Activated CD8-positive, alpha-beta T cell treated with anti-CD3 and anti-CD28 coated beads for 36 hours (primary cell): ENCODE results near the gene FAM217A. TPM values are rescaled to one million over a fixed set of nuclear protein-coding genes. Genes with fewer than 3 reads are reported as not detected.

ENCODE experiments used
- ATAC-seq: fragments of 200-7000 bp; cut with Tn5 transposase; one replicate; pipeline ENCODE4 v1.10.0; 2021; ENCODE audit warnings: mild to moderate bottlenecking, moderate library complexity
- CTCF ChIA-PET: fragments of 350-600 bp; sonication (Branson Sonifier 250); formaldehyde crosslinking; loops from one replicate; lab custom pipeline; 2021; ENCODE audit warnings: antibody characterized with exemption; lab: Charles Lee
- POLR2A ChIA-PET: fragments of 350-600 bp; sonication (Branson Sonifier 250); formaldehyde crosslinking; loops from one replicate; lab custom pipeline; 2021; ENCODE audit warnings: antibody characterized with exemption; lab: Charles Lee
- DNase-seq: peaks from one replicate; pipeline ENCODE4 v3.0.0-alpha.2; 2020
- H3K27ac Mint-ChIP-seq: one replicate; pipeline ENCODE4 v1.8.0; 2021; ENCODE audit warnings: mild to moderate bottlenecking, mixed read lengths
- H3K27me3 Mint-ChIP-seq: one replicate; pipeline ENCODE4 v1.8.0; 2021; ENCODE audit warnings: mixed read lengths
- H3K36me3 Mint-ChIP-seq: one replicate; pipeline ENCODE4 v1.8.0; 2021; ENCODE audit warnings: low read depth, mixed read lengths
- H3K4me1 Mint-ChIP-seq: one replicate; pipeline ENCODE4 v1.8.0; 2021; ENCODE audit warnings: low read depth, mixed read lengths
- H3K4me3 Mint-ChIP-seq: one replicate; pipeline ENCODE4 v1.8.0; 2021; ENCODE audit warnings: mild to moderate bottlenecking, moderate library complexity, mixed read lengths
- H3K9me3 Mint-ChIP-seq: one replicate; pipeline ENCODE4 v1.8.0; 2021; ENCODE audit warnings: mixed read lengths
- CTCF ChIP-seq: fragments of 200-600 bp; IDR thresholded peaks from one replicate; pipeline ENCODE4 v1.8.0; 2022; ENCODE audit warnings: antibody characterized with exemption, mild to moderate bottlenecking
- intact Hi-C: fragments of 100-400 bp; cut with micrococcal nuclease; formaldehyde crosslinking; loops from one replicate; pipeline ENCODE4 v1.10.0; 2022
- total RNA-seq, 2 experiments: library from RNA; stranded (reverse); gene quantifications; one replicate each; pipeline ENCODE4 v1.2.3, GENCODE V29; 2021

Gene FAM217A
- total RNA-seq, 2 experiments from 2014 or later, result not detected

GRCh38 chr6:4021133-4021853 is 57.6 kb downstream of the FAM217A start:
- H3K9me3 Mint-ChIP-seq, result no peaks in the 10 kb centered on the region
- intact Hi-C loops, result loop anchor here (5.0 kb wide), 1 partner anchor 36 kb away; no protein-coding TSS in a partner anchor
- H3K4me1 Mint-ChIP-seq, result peaks cover 39% of the 10 kb centered on the region

GRCh38 chr6:4020822-4021132 is 58.2 kb downstream of the FAM217A start:
- Mint-ChIP-seq H3K4me1 (peaks cover 44% of the 10 kb centered on the region), H3K4me3 (peak overlapping the region; percentile 80), H3K9me3 (no peaks in the 10 kb centered on the region), H3K27ac (peak overlapping the region; percentile 97), H3K27me3 (no peaks in the 10 kb centered on the region), H3K36me3 (peaks cover 30% of the 10 kb centered on the region)
- CTCF ChIA-PET, result interaction anchor here (0.7 to 1.6 kb wide), 10 partner anchors 8 to 272 kb away, joined by 3 to 7 read pairs (median 4); partner anchors contain the start of genes ECI2 and FAM50B
- ATAC-seq (peak; percentile 0), DNase-seq (no peak)
- POLR2A ChIA-PET, result interaction anchor here (0.7 to 7.5 kb wide), 10 partner anchors 8 to 761 kb away, joined by 3 to 50 read pairs (median 7); partner anchors contain the start of gene ECI2
- intact Hi-C loops, result loop anchor here (5.0 kb wide), 1 partner anchor 37 kb away; no protein-coding TSS in a partner anchor
- no peak for TF ChIP-seq CTCF

More at GRCh38 chr6:4021133-4021853, 57.6 kb downstream of the FAM217A start:
- no peak for TF ChIP-seq CTCF
- ATAC-seq (peak; percentile 73), DNase-seq (peak; percentile 93)
- Mint-ChIP-seq H3K4me3 (peak overlapping the region; percentile 80), H3K36me3 (peaks cover 28% of the 10 kb centered on the region), H3K27me3 (no peaks in the 10 kb centered on the region), H3K27ac (peak overlapping the region; percentile 97)
- ChIA-PET CTCF (interaction anchor here (0.7 to 1.6 kb wide), 17 partner anchors 8 to 272 kb away, joined by 3 to 7 read pairs (median 4); partner anchors contain the start of genes ECI2 and FAM50B), POLR2A (interaction anchor here (0.5 to 7.5 kb wide), 15 partner anchors 8 to 902 kb away, joined by 3 to 50 read pairs (median 4); partner anchors contain the start of gene ECI2)

DNA sequence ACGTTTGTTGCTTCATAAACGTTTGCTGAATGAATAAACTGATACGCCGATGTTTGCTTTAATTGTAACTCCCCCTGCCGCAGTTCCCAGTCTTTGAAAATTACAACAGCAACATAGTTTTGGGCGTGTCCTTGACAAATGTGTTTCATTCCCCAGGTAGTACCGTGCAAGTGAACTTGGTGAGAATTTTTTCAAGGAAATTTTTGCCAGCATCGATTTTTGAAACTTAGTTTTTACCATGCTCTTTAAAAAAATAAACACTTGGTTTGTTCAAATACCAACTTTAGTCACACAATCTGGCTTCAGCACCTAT is 60.1 kb downstream of the FAM217A start:
- ATAC-seq, result no peak
- POLR2A ChIA-PET, result interaction anchor here (0.6 to 7.5 kb wide), 5 partner anchors 40 to 899 kb away, joined by 3 to 50 read pairs (median 4); partner anchors contain the start of genes ECI2 and FAM50B
- H3K9me3 Mint-ChIP-seq, result no peaks in the 10 kb centered on the region
- H3K4me3 Mint-ChIP-seq, result peak overlapping the region; percentile 86
- CTCF ChIA-PET, result interaction anchor here (1.0 to 1.4 kb wide), 4 partner anchors 9 to 1012 kb away, joined by 3 to 6 read pairs (median 3); partner anchors contain the start of gene FAM50B
- peaks cover 43% of the 10 kb centered on the region for H3K4me1 Mint-ChIP-seq
- TF ChIP-seq CTCF, result no peak
- H3K27me3 Mint-ChIP-seq, result no peaks in the 10 kb centered on the region
- intact Hi-C loops, result loop anchor here (5.0 kb wide), 1 partner anchor 118 kb away; the partner anchor contains the start of gene ECI2
- no peak for DNase-seq
- H3K27ac Mint-ChIP-seq, result peak overlapping the region; percentile 97
- peaks cover 31% of the 10 kb centered on the region for H3K36me3 Mint-ChIP-seq

Other genes starting within 250 kb of the FAM217A start
- gene FAM50B, start 229.8 kb downstream of the FAM217A start, total RNA-seq, result 1 to 10 TPM; 5.2 to 6.0 TPM
- 10 to 100 TPM; 58.8 to 59.9 TPM for gene ECI2, start 56.4 kb upstream of the FAM217A start, total RNA-seq